Rectal smooth muscle tissue (tissue), 1 donor: ENCODE results near the gene DMD.
A peak's percentile ranks its signal among the peaks of the same experiment; 100 is the strongest.

Experiments used
- H3K27ac ChIP-seq: one replicate; pipeline ENCODE4 v1.7.0; 2013; ENCODE audit warnings: low read depth, low read length, inconsistent platforms
- H3K27me3 ChIP-seq: one replicate; pipeline ENCODE4 v1.7.0; 2013; ENCODE audit warnings: low read length; ENCODE audit not compliant: control insufficient read depth, insufficient read depth
- H3K36me3 ChIP-seq: one replicate; pipeline ENCODE4 v1.7.0; 2013; ENCODE audit warnings: low read length; ENCODE audit not compliant: control insufficient read depth, insufficient read depth
- H3K4me1 ChIP-seq: one replicate; pipeline ENCODE4 v1.7.0; 2013; ENCODE audit warnings: low read length; ENCODE audit not compliant: control insufficient read depth, insufficient read depth
- H3K4me3 ChIP-seq: one replicate; pipeline ENCODE4 v1.7.0; 2013; ENCODE audit warnings: low read length
- H3K9ac ChIP-seq: one replicate; pipeline ENCODE4 v1.7.0; 2013; ENCODE audit warnings: low read length

DMD gene

GRCh38 chrX:31527455-31528126 is 1683.8 kb downstream of the DMD start:
- no peaks in the 10 kb centered on the region for H3K36me3 ChIP-seq
- no peak overlapping the region for H3K9ac ChIP-seq
- no peak overlapping the region for H3K4me3 ChIP-seq
- H3K27me3 ChIP-seq: no peaks in the 10 kb centered on the region
- no peak overlapping the region for H3K27ac ChIP-seq
- no peaks in the 10 kb centered on the region for H3K4me1 ChIP-seq

DNA sequence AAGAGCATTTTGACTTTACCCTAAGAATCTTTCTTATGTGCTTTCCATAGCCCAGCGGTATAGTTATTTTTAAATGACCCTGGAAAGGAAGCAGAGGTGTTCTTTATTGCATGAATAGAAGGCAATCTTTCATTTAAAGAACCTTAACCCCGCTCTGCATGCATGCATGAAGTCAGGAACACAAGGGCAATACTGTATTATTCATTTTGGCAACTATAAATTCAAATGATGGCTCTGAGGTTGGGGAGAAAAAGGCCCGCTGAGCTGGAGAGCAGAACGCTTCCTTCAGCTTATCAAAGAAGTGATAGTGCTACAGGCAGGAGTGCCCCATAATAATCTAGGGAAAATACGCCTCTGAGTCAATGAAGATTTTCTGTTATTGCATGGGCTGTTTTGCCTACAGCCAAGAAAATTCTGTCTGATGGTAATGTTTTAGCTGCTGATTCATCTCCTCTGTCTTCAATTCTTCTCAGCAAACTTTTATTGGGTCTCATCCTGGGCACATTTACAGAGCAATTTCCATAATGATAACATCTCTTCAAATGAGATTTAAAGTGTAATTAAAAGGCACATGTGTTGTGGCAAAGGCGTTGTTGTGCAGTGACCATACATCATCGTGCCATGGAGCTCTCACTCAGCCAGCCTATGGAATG is 1687.3 kb downstream of the DMD start:
- Histone ChIP-seq H3K4me3 (no peak overlapping the region), H3K27me3 (no peaks in the 10 kb centered on the region), H3K4me1 (no peaks in the 10 kb centered on the region), H3K36me3 (no peaks in the 10 kb centered on the region), H3K9ac (no peak overlapping the region), H3K27ac (no peak overlapping the region)

- no peaks in the 10 kb centered on the region for H3K36me3 ChIP-seq
- no peak overlapping the region for H3K9ac ChIP-seq
- no peak overlapping the region for H3K4me3 ChIP-seq
- no peak overlapping the region for H3K27ac ChIP-seq
- H3K27me3 ChIP-seq: no peaks in the 10 kb centered on the region
- H3K4me1 ChIP-seq: no peaks in the 10 kb centered on the region
These were observed 1688.6 kb downstream of the DMD start for GRCh38 chrX:31522760-31523159.

GRCh38 chrX:31521941-31522340 is 1689.4 kb downstream of the DMD start:
- no peak overlapping the region for H3K27ac ChIP-seq
- no peaks in the 10 kb centered on the region for H3K27me3 ChIP-seq
- H3K4me3 ChIP-seq: no peak overlapping the region
- no peaks in the 10 kb centered on the region for H3K4me1 ChIP-seq
- no peaks in the 10 kb centered on the region for H3K36me3 ChIP-seq
- H3K9ac ChIP-seq: no peak overlapping the region

GRCh38 chrX:31516527-31516926 is 1694.8 kb downstream of the DMD start:
- no peak overlapping the region for H3K27ac ChIP-seq
- no peaks in the 10 kb centered on the region for H3K36me3 ChIP-seq
- no peak overlapping the region for H3K4me3 ChIP-seq

DNA sequence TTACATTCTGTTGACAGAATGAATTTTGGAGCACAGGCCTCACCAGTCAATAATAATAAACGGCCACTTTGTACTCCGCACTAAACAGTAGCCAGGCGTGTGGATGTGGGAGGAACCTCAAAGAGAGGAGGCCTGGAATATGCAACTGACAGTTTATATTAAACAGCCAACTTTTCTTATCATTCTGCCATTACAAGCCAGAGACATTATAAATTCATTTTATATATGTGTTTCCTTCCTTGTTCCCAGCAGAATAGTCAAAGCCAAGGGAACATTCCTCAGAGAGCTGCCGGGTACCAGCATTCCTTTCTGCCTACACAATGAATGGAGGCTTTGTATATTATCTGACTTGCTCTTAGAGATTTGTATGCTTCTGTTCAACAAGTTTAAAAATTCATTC is 1703.0 kb downstream of the DMD start:
- Histone ChIP-seq H3K27ac (no peak overlapping the region), H3K36me3 (no peaks in the 10 kb centered on the region), H3K9ac (no peak overlapping the region), H3K4me1 (peaks cover 5% of the 10 kb centered on the region), H3K4me3 (no peak overlapping the region), H3K27me3 (no peaks in the 10 kb centered on the region)

More at GRCh38 chrX:31516527-31516926, 1694.8 kb downstream of the DMD start:
- H3K9ac ChIP-seq: no peak overlapping the region
- H3K4me1 ChIP-seq: no peaks in the 10 kb centered on the region
- H3K27me3 ChIP-seq: no peaks in the 10 kb centered on the region

DNA sequence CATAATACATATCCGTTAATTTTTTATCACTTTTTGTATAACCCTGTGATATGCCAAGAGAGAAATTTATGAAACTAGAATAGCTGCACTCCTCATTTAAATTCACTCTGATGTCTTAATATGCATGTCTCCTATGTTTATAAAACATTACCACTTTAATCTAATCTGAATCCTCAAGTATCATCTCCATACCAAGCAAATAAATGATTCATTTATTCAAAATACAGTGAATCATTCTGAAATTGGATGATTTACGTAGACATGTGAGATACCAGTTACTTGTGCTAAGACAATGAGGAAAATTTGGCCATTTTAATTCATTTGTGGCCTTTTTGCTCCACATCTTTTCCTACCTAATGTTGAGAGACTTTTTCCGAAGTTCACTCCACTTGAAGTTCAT is 1704.4 kb downstream of the DMD start:
- H3K4me3 ChIP-seq: no peak overlapping the region

DNA sequence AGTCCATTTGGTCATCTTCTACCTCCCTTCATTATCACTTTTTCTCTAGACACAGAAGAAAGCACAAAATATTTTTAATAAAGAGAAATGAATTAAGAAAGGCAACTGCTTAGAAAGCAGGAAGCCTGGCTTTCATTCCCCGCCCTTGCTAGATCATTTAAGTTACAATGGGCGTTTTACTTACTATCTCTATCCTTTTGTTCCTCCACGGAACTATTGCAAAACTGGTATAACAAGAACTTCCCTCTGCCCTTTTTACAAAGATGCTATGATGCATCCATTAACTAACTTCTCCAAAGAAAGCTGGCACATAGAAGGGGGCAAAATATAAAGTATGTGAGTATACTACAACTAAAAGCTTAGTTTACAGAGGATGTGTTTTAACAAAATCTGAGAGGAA is 1705.0 kb downstream of the DMD start:
- H3K4me3 ChIP-seq: no peak overlapping the region
- H3K27ac ChIP-seq: no peak overlapping the region
- no peaks in the 10 kb centered on the region for H3K27me3 ChIP-seq
- no peaks in the 10 kb centered on the region for H3K36me3 ChIP-seq
- H3K9ac ChIP-seq: no peak overlapping the region
- peaks cover 5% of the 10 kb centered on the region for H3K4me1 ChIP-seq

More for the DNA sequence above, 1704.4 kb downstream of the DMD start:
- Histone ChIP-seq H3K27ac (peak overlapping the region; percentile 6), H3K27me3 (no peaks in the 10 kb centered on the region), H3K4me1 (peaks cover 5% of the 10 kb centered on the region), H3K36me3 (no peaks in the 10 kb centered on the region), H3K9ac (no peak overlapping the region)

- no peaks in the 10 kb centered on the region for H3K36me3 ChIP-seq
- no peak overlapping the region for H3K9ac ChIP-seq
- no peak overlapping the region for H3K4me3 ChIP-seq
- H3K27me3 ChIP-seq: no peaks in the 10 kb centered on the region
- H3K4me1 ChIP-seq: no peaks in the 10 kb centered on the region
- H3K27ac ChIP-seq: no peak overlapping the region
These were observed 1710.4 kb downstream of the DMD start for GRCh38 chrX:31500921-31501320.

DNA sequence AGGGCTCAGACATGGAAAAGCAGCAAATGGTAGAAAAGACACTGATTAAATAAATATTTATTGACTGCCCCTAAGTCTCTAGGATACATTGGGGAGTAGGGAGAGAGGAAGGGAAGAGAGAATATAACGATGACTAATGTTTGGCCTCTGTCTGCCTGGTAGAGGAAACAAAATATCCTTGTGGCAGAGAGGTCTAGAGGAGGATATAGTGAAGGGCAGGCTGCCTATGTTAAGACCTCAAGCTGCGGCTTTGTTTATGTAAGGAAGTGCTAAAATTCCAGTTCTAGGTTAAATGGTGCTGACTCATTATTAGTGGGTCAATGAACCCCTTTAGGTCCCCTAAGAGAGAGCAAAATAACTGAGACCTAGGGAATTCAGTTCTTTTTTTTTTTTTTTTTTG is 1712.2 kb downstream of the DMD start:
- Histone ChIP-seq H3K36me3 (no peaks in the 10 kb centered on the region), H3K9ac (no peak overlapping the region), H3K27ac (no peak overlapping the region), H3K4me3 (no peak overlapping the region), H3K4me1 (no peaks in the 10 kb centered on the region), H3K27me3 (no peaks in the 10 kb centered on the region)

GRCh38 chrX:31497086-31497485 is 1714.3 kb downstream of the DMD start:
- Histone ChIP-seq H3K4me3 (no peak overlapping the region), H3K27ac (peak overlapping the region; percentile 1), H3K36me3 (no peaks in the 10 kb centered on the region), H3K27me3 (no peaks in the 10 kb centered on the region), H3K4me1 (no peaks in the 10 kb centered on the region), H3K9ac (no peak overlapping the region)

- H3K36me3 ChIP-seq: no peaks in the 10 kb centered on the region
- H3K27me3 ChIP-seq: no peaks in the 10 kb centered on the region
- no peak overlapping the region for H3K27ac ChIP-seq
- no peaks in the 10 kb centered on the region for H3K4me1 ChIP-seq
- no peak overlapping the region for H3K4me3 ChIP-seq
- no peak overlapping the region for H3K9ac ChIP-seq
These were observed 1723.4 kb downstream of the DMD start for GRCh38 chrX:31487951-31488350.

GRCh38 chrX:31483336-31483735 is 1728.0 kb downstream of the DMD start:
- Histone ChIP-seq H3K9ac (no peak overlapping the region), H3K4me3 (no peak overlapping the region), H3K4me1 (no peaks in the 10 kb centered on the region), H3K27ac (no peak overlapping the region), H3K36me3 (no peaks in the 10 kb centered on the region), H3K27me3 (no peaks in the 10 kb centered on the region)
